ENCODE measurements around the gene ARPC4.
"Not testable (repeated sequence)": the region's sequence is repeated elsewhere in the genome, so short reads cannot be mapped to it uniquely, and the experiment has no call there.

Gene ARPC4

DNA sequence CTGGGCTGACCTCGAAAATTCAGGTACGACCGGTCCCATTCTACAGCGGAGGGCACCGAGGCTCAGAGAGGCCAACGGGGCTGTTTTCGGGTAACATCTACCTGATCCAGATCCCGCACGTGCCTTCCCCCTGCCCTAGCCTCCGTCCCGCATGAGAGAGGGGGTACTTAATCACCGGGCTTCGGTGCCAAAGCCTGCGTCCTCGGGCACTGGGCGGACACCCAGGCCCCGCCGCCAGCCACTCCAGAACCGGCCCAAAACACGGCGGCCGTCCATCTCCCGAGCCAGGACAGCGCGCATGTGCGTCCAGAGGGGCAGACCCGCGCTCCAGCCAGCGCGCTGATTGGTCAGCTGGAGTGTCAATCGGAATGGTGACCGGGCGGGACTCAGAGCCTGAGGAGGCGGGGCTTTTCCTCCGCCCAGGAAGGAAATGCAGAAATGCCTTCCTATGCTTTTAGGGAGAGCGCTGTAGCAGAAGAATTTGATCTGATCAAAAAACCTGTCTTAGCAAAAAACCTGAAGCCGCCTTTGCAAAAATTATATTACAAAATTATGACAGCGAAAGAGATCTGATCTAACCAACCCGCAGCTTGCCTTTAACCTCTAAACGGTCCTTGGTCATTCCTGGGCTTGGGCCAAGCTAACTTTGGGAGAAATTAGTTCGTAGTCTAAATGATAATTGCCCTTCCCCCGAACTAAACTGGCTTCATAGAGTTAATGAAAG, 51.0 kb downstream of the ARPC4 start, which contains the start of gene RPUSD3:
TSS of gene RPUSD3 (minus strand) at position 294 of the 724 bp plus-strand sequence. CDS start at position 276, 18 bp downstream.
- Histone ChIP-seq H3K27me3 (ENCODE audit: control insufficient read depth, insufficient read depth, low read length) (no peaks in the 10 kb centered on the region), H3K9ac (ENCODE audit: low read length) (peak within 1 kb of the TSS; percentile 86), H3K27ac (ENCODE audit: low read depth, low read length) (peak within 1 kb of the TSS; percentile 20; the same call in 1 of the 2 replicates), H3K4me3 (ENCODE audit: low read depth, low read length) (peak within 1 kb of the TSS; percentile 70), H3K36me3 (ENCODE audit: control insufficient read depth, insufficient read depth, low read length) (peaks cover 33% of the 10 kb centered on the region), H3K4me1 (ENCODE audit: control insufficient read depth, insufficient read depth, low read length) (peaks cover 6% of the 10 kb centered on the region; the same call in 1 of the 2 replicates), H3K9me3 (ENCODE audit: control insufficient read depth, insufficient read depth, low read depth, low read length) (no peaks in the 10 kb centered on the region; the same call in 1 of the 2 replicates)

DNA sequence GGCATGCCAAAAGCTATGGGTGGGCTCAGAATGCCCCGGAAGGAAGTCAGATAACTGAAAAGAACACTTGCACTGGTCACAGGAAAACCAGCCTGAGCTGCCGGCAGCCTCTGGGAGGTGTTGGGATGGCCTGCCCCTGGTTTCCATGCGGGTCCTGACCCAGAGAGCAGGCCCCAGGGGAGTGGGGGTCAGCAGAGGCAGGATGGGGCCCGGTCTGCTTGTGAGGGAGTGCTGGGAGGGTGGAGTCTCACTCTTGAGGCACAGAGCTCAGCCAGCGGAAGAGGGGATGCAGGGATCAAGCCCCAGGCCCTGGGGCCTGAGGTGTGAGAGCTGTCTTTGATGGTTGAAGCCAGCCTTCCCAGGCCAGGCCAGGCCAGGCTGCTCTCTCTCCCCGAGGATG, 53.3 kb downstream of the ARPC4 start:
- no peak overlapping the region for H3K9ac ChIP-seq (ENCODE audit: low read length)
- peaks cover 6% of the 10 kb centered on the region; the same call in 1 of the 2 replicates for H3K4me1 ChIP-seq (ENCODE audit: control insufficient read depth, insufficient read depth, low read length)
- no peaks in the 10 kb centered on the region for H3K27me3 ChIP-seq (ENCODE audit: control insufficient read depth, insufficient read depth, low read length)
- H3K9me3 ChIP-seq (ENCODE audit: control insufficient read depth, insufficient read depth, low read depth, low read length): no peaks in the 10 kb centered on the region; the same call in 1 of the 2 replicates
- no peak overlapping the region for H3K27ac ChIP-seq (ENCODE audit: low read depth, low read length)
- no peak overlapping the region for H3K4me3 ChIP-seq (ENCODE audit: low read depth, low read length)
- peaks cover 11% of the 10 kb centered on the region for H3K36me3 ChIP-seq (ENCODE audit: control insufficient read depth, insufficient read depth, low read length)

DNA sequence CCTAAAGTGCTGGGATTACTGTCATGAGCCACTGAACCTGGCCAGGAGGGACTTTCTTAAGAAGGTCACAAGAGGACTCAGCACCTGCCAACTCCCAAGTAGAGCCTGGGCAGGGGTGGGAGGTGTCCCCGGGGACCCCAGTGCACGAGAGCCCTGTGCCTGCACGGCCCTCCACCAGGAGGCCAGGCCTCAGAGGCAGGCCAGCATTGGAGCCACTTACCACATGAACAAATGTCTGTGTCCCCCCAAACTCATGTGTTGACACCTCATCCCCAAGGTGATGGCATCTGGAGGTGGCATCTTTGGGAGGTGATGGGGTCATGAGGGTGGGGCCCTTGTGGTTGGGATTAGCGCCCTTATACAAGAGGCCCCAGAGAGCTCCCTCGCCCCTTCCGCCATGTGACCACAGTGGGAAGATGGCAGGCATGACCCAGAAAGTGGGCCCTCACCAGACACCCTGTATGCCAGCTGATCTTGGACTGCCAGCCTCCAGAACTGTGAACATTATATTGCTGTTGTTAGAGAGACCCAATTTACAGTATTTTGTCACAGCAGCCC, 54.1 kb downstream of the ARPC4 start:
- H3K27me3 ChIP-seq (ENCODE audit: control insufficient read depth, insufficient read depth, low read length): no peaks in the 10 kb centered on the region
- H3K4me3 ChIP-seq (ENCODE audit: low read depth, low read length): no peak overlapping the region
- no peak overlapping the region for H3K27ac ChIP-seq (ENCODE audit: low read depth, low read length)
- no peak overlapping the region for H3K9ac ChIP-seq (ENCODE audit: low read length)
- H3K36me3 ChIP-seq (ENCODE audit: control insufficient read depth, insufficient read depth, low read length): peaks cover 3% of the 10 kb centered on the region
- H3K4me1 ChIP-seq (ENCODE audit: control insufficient read depth, insufficient read depth, low read length): peaks cover 6% of the 10 kb centered on the region; the same call in 1 of the 2 replicates
- H3K9me3 ChIP-seq (ENCODE audit: control insufficient read depth, insufficient read depth, low read depth, low read length): no peaks in the 10 kb centered on the region; the same call in 1 of the 2 replicates

DNA sequence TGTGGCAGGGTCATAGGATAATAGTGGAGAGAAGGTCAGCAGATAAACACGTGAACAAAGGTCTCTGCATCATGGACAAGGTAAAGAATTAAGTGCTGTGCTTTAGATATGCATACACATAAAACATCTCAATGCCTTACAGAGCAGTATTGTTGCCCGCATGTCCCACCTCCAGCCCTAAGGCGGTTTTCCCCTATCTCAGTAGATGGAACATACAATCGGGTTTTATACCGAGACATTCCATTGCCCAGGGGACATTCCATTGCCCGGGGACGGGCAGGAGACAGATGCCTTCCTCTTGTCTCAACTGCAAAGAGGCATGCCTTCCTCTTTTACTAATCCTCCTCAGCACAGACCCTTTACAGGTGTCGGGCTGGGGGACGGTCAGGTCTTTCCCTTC, 55.0 kb downstream of the ARPC4 start:
- H3K4me3 ChIP-seq (ENCODE audit: low read depth, low read length); H3K9ac ChIP-seq (ENCODE audit: low read length); H3K4me1 ChIP-seq (ENCODE audit: control insufficient read depth, insufficient read depth, low read length); H3K9me3 ChIP-seq (ENCODE audit: control insufficient read depth, insufficient read depth, low read depth, low read length); H3K36me3 ChIP-seq (ENCODE audit: control insufficient read depth, insufficient read depth, low read length); H3K27me3 ChIP-seq (ENCODE audit: control insufficient read depth, insufficient read depth, low read length); H3K27ac ChIP-seq (ENCODE audit: low read depth, low read length): not testable (repeated sequence)

DNA sequence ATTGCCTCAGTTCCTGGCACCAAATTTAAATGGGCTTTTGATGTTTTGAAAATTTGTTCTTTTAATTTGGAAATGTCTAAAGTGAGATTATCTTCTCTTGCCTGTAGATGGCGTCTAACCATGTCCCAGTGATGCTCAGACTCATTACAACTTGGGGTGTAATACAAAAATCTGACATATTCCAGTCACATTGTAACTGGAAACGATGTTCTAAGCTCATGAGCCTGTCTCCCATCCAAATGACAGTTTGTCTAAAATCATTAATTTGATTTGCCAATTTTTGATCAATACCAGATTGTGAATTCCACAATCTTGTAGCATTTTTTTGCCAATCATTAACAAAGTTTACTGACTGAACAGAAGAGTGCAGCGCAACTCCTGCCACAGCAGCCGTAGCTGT, 56.0 kb downstream of the ARPC4 start:
- not testable (repeated sequence) for H3K27me3 ChIP-seq (ENCODE audit: control insufficient read depth, insufficient read depth, low read length); H3K9ac ChIP-seq (ENCODE audit: low read length); H3K4me3 ChIP-seq (ENCODE audit: low read depth, low read length); H3K4me1 ChIP-seq (ENCODE audit: control insufficient read depth, insufficient read depth, low read length); H3K9me3 ChIP-seq (ENCODE audit: control insufficient read depth, insufficient read depth, low read depth, low read length); H3K36me3 ChIP-seq (ENCODE audit: control insufficient read depth, insufficient read depth, low read length); H3K27ac ChIP-seq (ENCODE audit: low read depth, low read length)

DNA sequence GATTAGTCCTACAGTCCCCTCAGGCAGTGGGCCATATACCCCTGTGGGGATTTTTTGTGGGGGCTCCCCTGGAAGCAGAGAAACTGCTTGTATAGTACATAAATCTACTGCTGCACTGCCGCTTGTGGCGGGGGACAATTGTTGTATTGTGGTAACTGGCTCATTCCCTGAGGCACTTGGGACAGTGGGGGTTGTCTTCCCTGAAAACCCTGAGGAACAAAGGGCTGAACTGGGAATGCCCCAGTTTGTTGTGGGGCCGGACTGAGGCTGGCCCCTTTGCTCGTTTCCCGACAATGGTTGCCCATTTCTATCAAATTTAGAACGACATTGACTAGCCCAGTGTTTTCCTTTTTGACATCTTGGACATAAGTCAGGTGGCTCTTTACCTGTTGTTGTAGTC, 58.5 kb downstream of the ARPC4 start:
- not testable (repeated sequence) for H3K9ac ChIP-seq (ENCODE audit: low read length); H3K36me3 ChIP-seq (ENCODE audit: control insufficient read depth, insufficient read depth, low read length); H3K9me3 ChIP-seq (ENCODE audit: control insufficient read depth, insufficient read depth, low read depth, low read length); H3K27me3 ChIP-seq (ENCODE audit: control insufficient read depth, insufficient read depth, low read length); H3K4me1 ChIP-seq (ENCODE audit: control insufficient read depth, insufficient read depth, low read length); H3K27ac ChIP-seq (ENCODE audit: low read depth, low read length); H3K4me3 ChIP-seq (ENCODE audit: low read depth, low read length)

DNA sequence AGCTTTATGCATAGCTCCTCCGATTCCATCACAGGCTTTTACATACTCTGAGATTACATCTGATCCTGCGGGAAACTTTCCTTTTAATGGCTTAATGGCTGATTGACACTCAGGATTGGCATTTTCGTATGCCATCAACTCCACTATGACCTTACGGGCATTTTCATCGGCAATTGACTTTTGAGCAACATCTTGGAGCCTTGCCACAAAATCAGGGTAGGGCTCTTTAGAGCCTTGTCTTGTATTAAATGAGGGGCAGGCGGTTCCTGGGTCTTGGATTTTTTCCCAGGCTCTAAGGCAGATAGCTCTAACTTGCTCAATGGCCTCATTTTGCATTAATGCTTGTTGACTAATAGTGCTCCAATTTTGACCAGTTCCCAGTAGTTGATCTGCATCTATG, 59.0 kb downstream of the ARPC4 start:
- not testable (repeated sequence) for H3K4me3 ChIP-seq (ENCODE audit: low read depth, low read length); H3K36me3 ChIP-seq (ENCODE audit: control insufficient read depth, insufficient read depth, low read length); H3K9me3 ChIP-seq (ENCODE audit: control insufficient read depth, insufficient read depth, low read depth, low read length); H3K9ac ChIP-seq (ENCODE audit: low read length); H3K4me1 ChIP-seq (ENCODE audit: control insufficient read depth, insufficient read depth, low read length); H3K27ac ChIP-seq (ENCODE audit: low read depth, low read length); H3K27me3 ChIP-seq (ENCODE audit: control insufficient read depth, insufficient read depth, low read length)

DNA sequence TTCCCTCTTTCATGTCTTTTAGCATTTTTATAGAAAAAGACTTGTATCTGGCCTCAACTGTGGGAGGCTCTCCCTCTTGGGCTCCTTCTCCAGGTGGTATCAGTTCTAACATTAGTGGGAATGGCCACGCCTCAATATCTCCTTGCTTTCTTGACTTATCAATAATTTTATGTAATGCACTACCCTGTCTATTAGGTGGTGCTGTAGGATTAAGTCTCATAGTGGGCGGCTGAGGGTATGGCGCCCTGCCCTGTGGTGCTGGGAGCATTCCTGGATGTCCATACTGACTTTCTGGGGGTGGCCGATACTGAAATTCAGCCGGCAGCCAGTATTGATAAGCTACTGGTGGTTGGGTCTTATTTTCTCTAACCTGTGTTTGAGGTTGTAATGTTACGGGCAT, 59.6 kb downstream of the ARPC4 start:
- Histone ChIP-seq H3K27me3 (ENCODE audit: control insufficient read depth, insufficient read depth, low read length) (no peaks in the 10 kb centered on the region), H3K9ac (ENCODE audit: low read length) (no peak overlapping the region), H3K27ac (ENCODE audit: low read depth, low read length) (no peak overlapping the region), H3K4me1 (ENCODE audit: control insufficient read depth, insufficient read depth, low read length) (peaks cover 5% of the 10 kb centered on the region; the same call in 1 of the 2 replicates), H3K4me3 (ENCODE audit: low read depth, low read length) (no peak overlapping the region), H3K9me3 (ENCODE audit: control insufficient read depth, insufficient read depth, low read depth, low read length) (no peaks in the 10 kb centered on the region), H3K36me3 (ENCODE audit: control insufficient read depth, insufficient read depth, low read length) (no peaks in the 10 kb centered on the region)

DNA sequence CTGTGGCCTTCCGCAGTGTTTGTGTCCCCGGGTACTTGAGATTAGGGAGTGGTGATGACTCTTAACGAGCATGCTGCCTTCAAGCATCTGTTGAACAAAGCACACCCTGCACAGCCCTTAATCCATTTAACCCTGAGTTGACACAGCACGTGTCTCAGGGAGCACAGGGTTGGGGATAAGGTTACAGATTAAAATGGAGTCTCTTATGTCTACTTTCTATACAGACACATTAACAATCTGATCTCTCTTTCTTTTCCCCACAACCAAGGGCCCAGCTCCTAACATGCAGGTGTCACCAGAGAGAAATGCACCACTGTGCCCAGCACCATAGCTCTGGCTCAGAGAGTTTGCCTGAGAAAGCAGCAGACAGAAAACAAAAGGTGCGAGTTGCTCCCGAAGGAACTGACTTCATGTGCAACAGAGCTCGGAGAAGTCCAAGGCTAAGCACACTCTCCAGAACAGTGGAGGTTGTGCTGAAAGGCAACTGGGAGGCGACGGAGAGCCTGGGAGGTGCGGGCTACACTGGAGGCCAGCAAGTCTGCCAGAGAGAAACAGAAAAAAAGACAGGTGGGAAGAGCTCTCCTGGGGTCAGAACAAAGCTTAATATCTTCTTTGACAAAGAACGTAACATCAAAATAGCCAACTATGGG, 61.5 kb downstream of the ARPC4 start:
- not testable (repeated sequence) for H3K27ac ChIP-seq (ENCODE audit: low read depth, low read length); H3K27me3 ChIP-seq (ENCODE audit: control insufficient read depth, insufficient read depth, low read length); H3K9me3 ChIP-seq (ENCODE audit: control insufficient read depth, insufficient read depth, low read depth, low read length)

DNA sequence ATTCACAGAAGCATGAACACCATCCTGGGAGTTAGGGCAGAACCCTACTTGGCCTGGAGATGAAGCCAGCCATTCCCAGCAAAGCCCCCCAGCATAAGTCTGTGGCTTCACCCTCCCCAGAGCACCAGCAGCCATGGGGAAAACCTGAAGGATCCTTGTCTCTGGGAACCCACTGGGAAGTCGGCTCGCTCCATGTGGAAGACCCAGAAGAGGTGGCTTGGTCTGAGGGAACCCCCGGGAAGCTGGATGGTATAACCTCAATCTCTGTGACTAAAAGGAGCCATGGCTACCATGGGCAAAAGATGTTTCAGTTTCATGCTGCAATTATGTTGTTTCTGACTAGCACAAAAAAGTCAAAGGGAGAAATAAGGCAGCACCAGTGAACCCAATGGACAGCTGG, 62.7 kb downstream of the ARPC4 start:
- Histone ChIP-seq H3K9me3 (ENCODE audit: control insufficient read depth, insufficient read depth, low read depth, low read length) (no peaks in the 10 kb centered on the region), H3K36me3 (ENCODE audit: control insufficient read depth, insufficient read depth, low read length) (no peaks in the 10 kb centered on the region), H3K9ac (ENCODE audit: low read length) (no peak overlapping the region), H3K4me1 (ENCODE audit: control insufficient read depth, insufficient read depth, low read length) (peaks cover 17% of the 10 kb centered on the region; the same call in 1 of the 2 replicates), H3K27me3 (ENCODE audit: control insufficient read depth, insufficient read depth, low read length) (no peaks in the 10 kb centered on the region), H3K27ac (ENCODE audit: low read depth, low read length) (no peak overlapping the region), H3K4me3 (ENCODE audit: low read depth, low read length) (no peak overlapping the region)

More for the DNA sequence above, 61.5 kb downstream of the ARPC4 start:
- H3K9ac ChIP-seq (ENCODE audit: low read length); H3K36me3 ChIP-seq (ENCODE audit: control insufficient read depth, insufficient read depth, low read length); H3K4me3 ChIP-seq (ENCODE audit: low read depth, low read length): not testable (repeated sequence)
- peaks cover 14% of the 10 kb centered on the region; the same call in 1 of the 2 replicates for H3K4me1 ChIP-seq (ENCODE audit: control insufficient read depth, insufficient read depth, low read length)
